K562 (cell line): Measurements from ENCODE around the gene TSR3.

ENCODE experiments used
- MAFK ChIP-seq: IDR thresholded peaks from 2 replicates; pipeline ENCODE4 v1.6.1; 2011; ENCODE audit warnings: low read length, improper control_type of control experiment
- POLR2AphosphoS5 ChIP-seq: IDR thresholded peaks from 2 replicates; pipeline ENCODE4 v1.6.1; 2011; ENCODE audit warnings: mild to moderate bottlenecking, low read depth, low read length, moderate library complexity; ENCODE audit not compliant: control insufficient read depth, insufficient read depth

DNA sequence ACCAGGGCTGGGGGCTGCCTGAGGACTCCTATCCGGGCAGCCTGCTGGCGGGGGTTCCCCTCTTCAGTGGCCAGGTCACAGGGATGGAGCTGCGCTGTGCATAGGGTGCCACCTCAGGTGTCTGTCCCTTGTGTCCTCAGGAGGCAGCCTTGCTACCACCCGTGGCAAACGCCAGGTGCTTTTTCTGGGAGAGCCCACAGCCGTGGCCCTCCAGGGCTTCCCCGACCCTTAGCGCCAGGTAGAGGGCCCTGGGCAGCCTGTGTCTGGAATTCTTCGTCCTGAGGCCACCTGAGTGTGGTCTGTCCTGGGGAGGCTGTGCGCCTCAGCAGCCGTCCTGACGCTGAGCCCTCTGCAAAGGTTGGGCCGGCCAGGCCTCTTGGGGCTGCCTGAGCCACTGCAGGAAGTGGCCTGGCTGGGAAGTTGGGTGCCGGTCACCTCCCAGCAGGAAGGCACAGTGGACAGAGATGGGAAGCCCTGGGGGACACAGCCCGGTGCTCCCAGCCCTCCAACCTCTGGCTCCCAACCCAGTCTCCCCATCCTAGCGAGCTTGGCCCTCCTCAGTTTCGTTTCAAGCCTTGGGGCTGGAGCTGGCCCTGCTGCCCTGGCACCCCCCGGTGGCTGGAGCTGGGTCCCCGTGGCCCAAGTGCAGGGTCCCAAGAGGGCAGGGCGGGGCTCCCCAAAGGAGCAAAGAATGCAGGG, 25.9 kb downstream of the TSR3 start:
- peak; percentile 36; the same call in 1 of the 2 replicates for TF ChIP-seq POLR2AphosphoS5
- TF ChIP-seq MAFK = no peak
